Measurements from ENCODE around the gene P3R3URF.
A peak's percentile ranks its signal among the peaks of the same experiment; 100 is the strongest.

The P3R3URF gene

DNA sequence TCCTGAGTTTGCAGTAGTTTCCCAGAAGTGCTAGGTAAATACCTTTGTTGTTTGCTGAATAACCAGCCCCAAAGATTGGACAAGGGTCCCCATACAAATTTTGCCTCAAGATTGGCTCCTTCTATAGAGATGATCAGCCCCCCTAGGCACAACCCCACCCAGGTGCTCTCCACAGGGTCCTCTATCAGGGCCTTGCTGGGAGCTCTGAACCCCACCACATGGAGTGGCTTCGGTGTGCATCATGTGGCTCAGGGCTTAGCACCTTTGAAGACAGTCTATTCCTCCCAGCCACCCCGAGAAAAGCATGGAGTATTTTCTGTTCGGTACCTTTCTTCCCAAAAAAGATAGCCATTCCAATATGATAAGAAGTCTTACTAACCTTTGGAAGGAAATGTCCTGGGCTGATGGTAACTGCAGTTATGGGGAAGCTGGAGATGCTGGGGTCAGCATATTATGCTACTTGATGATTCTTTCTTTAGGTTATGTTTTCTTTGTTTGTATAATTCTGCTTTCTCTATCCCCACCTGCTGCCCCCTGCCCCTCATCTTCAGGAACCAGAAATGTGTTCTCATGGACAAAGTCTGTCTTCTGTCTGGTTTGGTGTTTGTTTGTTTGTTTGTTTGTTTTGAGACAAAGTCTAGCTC is 6.4 kb downstream of the P3R3URF start:
- CTCF ChIA-PET, result interaction anchor here (1.0 kb wide), 1 partner anchor 16 kb away, joined by 3 read pairs; no protein-coding TSS in a partner anchor

DNA sequence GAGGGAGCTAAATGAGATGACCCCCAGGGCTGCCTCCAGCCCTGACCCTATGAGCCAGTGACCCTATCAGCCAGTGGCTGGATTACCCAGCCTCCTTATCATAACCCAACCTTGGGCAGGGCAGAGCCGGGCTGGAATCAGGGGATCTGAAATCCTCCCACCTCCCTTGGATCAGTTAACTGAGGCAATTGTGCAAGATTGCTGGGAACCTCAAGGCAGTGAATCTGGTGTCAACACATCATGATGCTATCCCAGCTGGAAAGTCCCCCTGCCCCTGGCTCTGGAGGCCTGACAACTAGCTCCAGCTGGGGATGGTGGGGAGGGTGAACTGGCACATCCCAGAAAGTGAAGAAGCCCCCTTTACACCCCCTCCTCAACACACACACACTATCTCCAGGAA is 7.8 kb downstream of the P3R3URF start:
- ChIA-PET POLR2A (interaction anchor here (1.7 kb wide), 1 partner anchor 36 kb away, joined by 6 read pairs; the partner anchor contains the start of gene PIK3R3), CTCF (interaction anchor here (0.7 to 0.8 kb wide), 2 partner anchors 11 to 13 kb away, joined by 3 read pairs; no protein-coding TSS in a partner anchor)
- no peaks in the 10 kb centered on the region; the same call in 1 of the 2 replicates for H3K4me1 ChIP-seq (ENCODE audit: control insufficient read depth, insufficient read depth, low read length)
- H3K27ac ChIP-seq (ENCODE audit: extremely low read depth, low read depth, low read length), result no peak overlapping the region
- H3K9me3 ChIP-seq (ENCODE audit: control insufficient read depth, insufficient read depth, low read depth, low read length), result no peaks in the 10 kb centered on the region
- H3K36me3 ChIP-seq (ENCODE audit: control insufficient read depth in 2 of 2, insufficient read depth in 1 of 2, low read length in 2 of 2), result no peaks in the 10 kb centered on the region
- H3K4me3 ChIP-seq (ENCODE audit: low read depth, low read length), result no peak overlapping the region
- TF ChIP-seq ZNF155 (tag by site-specific recombination; IDR thresholded peaks at IDR 0.05) (no peak), HOXA7 (CRISPR knock-in tag; IDR thresholded peaks at IDR 0.05; ENCODE audit: borderline replicate concordance) (no peak), ZNF302 (tag by site-specific recombination; IDR thresholded peaks at IDR 0.05; ENCODE audit: low read depth) (no peak), YY2 (tag by site-specific recombination; IDR thresholded peaks at IDR 0.05) (no peak), ZNF10 (tag by site-specific recombination; IDR thresholded peaks at IDR 0.05) (no peak), WT1 (tag by site-specific recombination; IDR thresholded peaks at IDR 0.05) (no peak), ZNF670 (tag by site-specific recombination; IDR thresholded peaks at IDR 0.05; ENCODE audit: low read depth) (no peak), ZFP37 (tag by site-specific recombination; IDR thresholded peaks at IDR 0.05) (no peak), SP3 (tag by site-specific recombination; IDR thresholded peaks at IDR 0.05) (no peak), ZNF791 (tag by site-specific recombination; IDR thresholded peaks at IDR 0.05) (no peak), ZNF473 (tag by site-specific recombination; IDR thresholded peaks at IDR 0.05) (no peak), ZSCAN16 (tag by site-specific recombination; IDR thresholded peaks at IDR 0.05) (no peak), ZNF555 (tag by site-specific recombination; conservative IDR thresholded peaks at IDR 0.05) (no peak), REPIN1 (tag by site-specific recombination; IDR thresholded peaks at IDR 0.05; ENCODE audit: low read depth) (no peak)
- TF ChIP-seq, protein P1, sequence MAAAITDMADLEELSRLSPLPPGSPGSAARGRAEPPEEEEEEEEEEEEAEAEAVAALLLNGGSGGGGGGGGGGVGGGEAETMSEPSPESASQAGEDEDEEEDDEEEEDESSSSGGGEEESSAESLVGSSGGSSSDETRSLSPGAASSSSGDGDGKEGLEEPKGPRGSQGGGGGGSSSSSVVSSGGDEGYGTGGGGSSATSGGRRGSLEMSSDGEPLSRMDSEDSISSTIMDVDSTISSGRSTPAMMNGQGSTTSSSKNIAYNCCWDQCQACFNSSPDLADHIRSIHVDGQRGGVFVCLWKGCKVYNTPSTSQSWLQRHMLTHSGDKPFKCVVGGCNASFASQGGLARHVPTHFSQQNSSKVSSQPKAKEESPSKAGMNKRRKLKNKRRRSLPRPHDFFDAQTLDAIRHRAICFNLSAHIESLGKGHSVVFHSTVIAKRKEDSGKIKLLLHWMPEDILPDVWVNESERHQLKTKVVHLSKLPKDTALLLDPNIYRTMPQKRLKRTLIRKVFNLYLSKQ (tag by site-specific recombination; IDR thresholded peaks at IDR 0.05; ENCODE audit: borderline replicate concordance), result no peak
- TF ChIP-seq, protein P2, sequence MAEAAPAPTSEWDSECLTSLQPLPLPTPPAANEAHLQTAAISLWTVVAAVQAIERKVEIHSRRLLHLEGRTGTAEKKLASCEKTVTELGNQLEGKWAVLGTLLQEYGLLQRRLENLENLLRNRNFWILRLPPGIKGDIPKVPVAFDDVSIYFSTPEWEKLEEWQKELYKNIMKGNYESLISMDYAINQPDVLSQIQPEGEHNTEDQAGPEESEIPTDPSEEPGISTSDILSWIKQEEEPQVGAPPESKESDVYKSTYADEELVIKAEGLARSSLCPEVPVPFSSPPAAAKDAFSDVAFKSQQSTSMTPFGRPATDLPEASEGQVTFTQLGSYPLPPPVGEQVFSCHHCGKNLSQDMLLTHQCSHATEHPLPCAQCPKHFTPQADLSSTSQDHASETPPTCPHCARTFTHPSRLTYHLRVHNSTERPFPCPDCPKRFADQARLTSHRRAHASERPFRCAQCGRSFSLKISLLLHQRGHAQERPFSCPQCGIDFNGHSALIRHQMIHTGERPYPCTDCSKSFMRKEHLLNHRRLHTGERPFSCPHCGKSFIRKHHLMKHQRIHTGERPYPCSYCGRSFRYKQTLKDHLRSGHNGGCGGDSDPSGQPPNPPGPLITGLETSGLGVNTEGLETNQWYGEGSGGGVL (tag by site-specific recombination; IDR thresholded peaks at IDR 0.05), result no peak
- TF ChIP-seq, protein P3, sequence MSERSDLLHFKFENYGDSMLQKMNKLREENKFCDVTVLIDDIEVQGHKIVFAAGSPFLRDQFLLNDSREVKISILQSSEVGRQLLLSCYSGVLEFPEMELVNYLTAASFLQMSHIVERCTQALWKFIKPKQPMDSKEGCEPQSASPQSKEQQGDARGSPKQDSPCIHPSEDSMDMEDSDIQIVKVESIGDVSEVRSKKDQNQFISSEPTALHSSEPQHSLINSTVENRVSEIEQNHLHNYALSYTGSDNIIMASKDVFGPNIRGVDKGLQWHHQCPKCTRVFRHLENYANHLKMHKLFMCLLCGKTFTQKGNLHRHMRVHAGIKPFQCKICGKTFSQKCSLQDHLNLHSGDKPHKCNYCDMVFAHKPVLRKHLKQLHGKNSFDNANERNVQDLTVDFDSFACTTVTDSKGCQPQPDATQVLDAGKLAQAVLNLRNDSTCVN (tag by site-specific recombination; optimal IDR thresholded peaks at IDR 0.05), result no peak

More for the DNA sequence above, 6.4 kb downstream of the P3R3URF start:
- Histone ChIP-seq H3K27ac (ENCODE audit: extremely low read depth, low read depth, low read length) (no peak overlapping the region), H3K4me1 (ENCODE audit: control insufficient read depth, insufficient read depth, low read length) (no peaks in the 10 kb centered on the region; the same call in 1 of the 2 replicates), H3K4me3 (ENCODE audit: low read depth, low read length) (no peak overlapping the region), H3K9me3 (ENCODE audit: control insufficient read depth, insufficient read depth, low read depth, low read length) (no peaks in the 10 kb centered on the region), H3K36me3 (ENCODE audit: control insufficient read depth in 2 of 2, insufficient read depth in 1 of 2, low read length in 2 of 2) (no peaks in the 10 kb centered on the region)
- TF ChIP-seq, protein P4, sequence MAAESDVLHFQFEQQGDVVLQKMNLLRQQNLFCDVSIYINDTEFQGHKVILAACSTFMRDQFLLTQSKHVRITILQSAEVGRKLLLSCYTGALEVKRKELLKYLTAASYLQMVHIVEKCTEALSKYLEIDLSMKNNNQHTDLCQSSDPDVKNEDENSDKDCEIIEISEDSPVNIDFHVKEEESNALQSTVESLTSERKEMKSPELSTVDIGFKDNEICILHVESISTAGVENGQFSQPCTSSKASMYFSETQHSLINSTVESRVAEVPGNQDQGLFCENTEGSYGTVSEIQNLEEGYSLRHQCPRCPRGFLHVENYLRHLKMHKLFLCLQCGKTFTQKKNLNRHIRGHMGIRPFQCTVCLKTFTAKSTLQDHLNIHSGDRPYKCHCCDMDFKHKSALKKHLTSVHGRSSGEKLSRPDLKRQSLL (tag by site-specific recombination; IDR thresholded peaks at IDR 0.05), result no peak
- TF ChIP-seq, protein P5, sequence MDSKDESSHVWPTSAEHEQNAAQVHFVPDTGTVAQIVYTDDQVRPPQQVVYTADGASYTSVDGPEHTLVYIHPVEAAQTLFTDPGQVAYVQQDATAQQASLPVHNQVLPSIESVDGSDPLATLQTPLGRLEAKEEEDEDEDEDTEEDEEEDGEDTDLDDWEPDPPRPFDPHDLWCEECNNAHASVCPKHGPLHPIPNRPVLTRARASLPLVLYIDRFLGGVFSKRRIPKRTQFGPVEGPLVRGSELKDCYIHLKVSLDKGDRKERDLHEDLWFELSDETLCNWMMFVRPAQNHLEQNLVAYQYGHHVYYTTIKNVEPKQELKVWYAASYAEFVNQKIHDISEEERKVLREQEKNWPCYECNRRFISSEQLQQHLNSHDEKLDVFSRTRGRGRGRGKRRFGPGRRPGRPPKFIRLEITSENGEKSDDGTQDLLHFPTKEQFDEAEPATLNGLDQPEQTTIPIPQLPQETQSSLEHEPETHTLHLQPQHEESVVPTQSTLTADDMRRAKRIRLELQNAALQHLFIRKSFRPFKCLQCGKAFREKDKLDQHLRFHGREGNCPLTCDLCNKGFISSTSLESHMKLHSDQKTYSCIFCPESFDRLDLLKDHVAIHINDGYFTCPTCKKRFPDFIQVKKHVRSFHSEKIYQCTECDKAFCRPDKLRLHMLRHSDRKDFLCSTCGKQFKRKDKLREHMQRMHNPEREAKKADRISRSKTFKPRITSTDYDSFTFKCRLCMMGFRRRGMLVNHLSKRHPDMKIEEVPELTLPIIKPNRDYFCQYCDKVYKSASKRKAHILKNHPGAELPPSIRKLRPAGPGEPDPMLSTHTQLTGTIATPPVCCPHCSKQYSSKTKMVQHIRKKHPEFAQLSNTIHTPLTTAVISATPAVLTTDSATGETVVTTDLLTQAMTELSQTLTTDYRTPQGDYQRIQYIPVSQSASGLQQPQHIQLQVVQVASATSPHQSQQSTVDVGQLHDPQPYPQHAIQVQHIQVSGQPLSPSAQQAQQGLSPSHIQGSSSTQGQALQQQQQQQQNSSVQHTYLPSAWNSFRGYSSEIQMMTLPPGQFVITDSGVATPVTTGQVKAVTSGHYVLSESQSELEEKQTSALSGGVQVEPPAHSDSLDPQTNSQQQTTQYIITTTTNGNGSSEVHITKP (tag by site-specific recombination; IDR thresholded peaks at IDR 0.05), result 0 out of 2 replicates have a peak, but pooled peaks have one; percentile 15
- TF ChIP-seq GLIS2 (tag by site-specific recombination; IDR thresholded peaks at IDR 0.05), result no peak
- TF ChIP-seq ZNF133 (tag by site-specific recombination; IDR thresholded peaks at IDR 0.05), result no peak
- no peak for TF ChIP-seq ZNF37A (tag by site-specific recombination; IDR thresholded peaks at IDR 0.05)
- TF ChIP-seq ZNF169 (tag by site-specific recombination; IDR thresholded peaks at IDR 0.05), result no peak
- TF ChIP-seq, protein P6, sequence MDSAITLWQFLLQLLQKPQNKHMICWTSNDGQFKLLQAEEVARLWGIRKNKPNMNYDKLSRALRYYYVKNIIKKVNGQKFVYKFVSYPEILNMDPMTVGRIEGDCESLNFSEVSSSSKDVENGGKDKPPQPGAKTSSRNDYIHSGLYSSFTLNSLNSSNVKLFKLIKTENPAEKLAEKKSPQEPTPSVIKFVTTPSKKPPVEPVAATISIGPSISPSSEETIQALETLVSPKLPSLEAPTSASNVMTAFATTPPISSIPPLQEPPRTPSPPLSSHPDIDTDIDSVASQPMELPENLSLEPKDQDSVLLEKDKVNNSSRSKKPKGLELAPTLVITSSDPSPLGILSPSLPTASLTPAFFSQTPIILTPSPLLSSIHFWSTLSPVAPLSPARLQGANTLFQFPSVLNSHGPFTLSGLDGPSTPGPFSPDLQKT (IDR thresholded peaks at IDR 0.05; ENCODE audit: borderline replicate concordance, low read depth, low read length), result no peak
- POLR2A ChIA-PET, result interaction anchor here (1.0 to 1.7 kb wide), 2 partner anchors 38 kb away, joined by 3 to 6 read pairs; partner anchors contain the start of gene PIK3R3
